Endometrial microvascular endothelial cells (primary cell): ENCODE data around the gene CPT1C. TPM values are rescaled to one million over a fixed set of nuclear protein-coding genes. Genes with fewer than 3 reads are reported as not detected.

Experiments used
- in situ Hi-C: cut with HindIII; loops from 2 replicates; pipeline ENCODE4 v1.10.0; 2017; ENCODE audit warnings: low sequenced_read_pairs, low pct_unique_long_range_greater_than_20kb; ENCODE audit errors: inconsistent ontology term
- total RNA-seq: library from RNA; depleted of rRNA; stranded (reverse); fragments of >200 nt; gene quantifications from one replicate; pipeline ENCODE4 v1.2.3, GENCODE V29; 2015; ENCODE audit errors: inconsistent ontology term

Gene CPT1C
- total RNA-seq, result 9.6 TPM

DNA sequence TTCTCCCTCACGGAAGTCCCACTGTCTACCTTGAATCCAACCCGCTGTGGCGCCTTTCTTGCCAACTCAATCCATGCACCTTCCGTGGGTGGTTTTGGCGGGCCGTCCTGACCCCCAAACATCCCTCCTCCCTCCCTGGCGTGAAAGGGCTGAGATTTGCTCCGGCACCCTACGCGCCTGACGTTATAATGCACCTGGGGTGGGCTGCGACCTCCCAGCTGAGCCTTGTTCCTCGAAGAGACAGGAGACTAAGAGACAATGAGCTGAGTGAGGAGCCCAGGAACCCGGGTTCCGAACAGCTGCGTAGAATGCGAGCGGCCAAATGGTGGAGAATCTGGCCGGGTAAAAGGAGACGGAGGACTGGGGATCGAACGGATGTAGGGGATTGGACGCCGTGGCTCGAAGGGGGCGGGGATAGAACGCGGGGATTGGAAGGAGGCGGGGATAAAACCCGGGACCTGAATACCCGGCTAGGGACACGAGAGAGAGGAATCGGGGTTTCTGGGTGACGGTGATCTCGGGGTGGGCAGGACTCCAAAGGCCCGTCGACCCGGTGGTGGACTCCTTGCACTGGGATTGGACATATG, at the start of gene CPT1C:
CPT1C (plus strand) TSS at position 461 of the 587 bp plus-strand sequence. CDS start 1,137 bp downstream, outside the sequence.
- in situ Hi-C loops, result no loop called here

DNA sequence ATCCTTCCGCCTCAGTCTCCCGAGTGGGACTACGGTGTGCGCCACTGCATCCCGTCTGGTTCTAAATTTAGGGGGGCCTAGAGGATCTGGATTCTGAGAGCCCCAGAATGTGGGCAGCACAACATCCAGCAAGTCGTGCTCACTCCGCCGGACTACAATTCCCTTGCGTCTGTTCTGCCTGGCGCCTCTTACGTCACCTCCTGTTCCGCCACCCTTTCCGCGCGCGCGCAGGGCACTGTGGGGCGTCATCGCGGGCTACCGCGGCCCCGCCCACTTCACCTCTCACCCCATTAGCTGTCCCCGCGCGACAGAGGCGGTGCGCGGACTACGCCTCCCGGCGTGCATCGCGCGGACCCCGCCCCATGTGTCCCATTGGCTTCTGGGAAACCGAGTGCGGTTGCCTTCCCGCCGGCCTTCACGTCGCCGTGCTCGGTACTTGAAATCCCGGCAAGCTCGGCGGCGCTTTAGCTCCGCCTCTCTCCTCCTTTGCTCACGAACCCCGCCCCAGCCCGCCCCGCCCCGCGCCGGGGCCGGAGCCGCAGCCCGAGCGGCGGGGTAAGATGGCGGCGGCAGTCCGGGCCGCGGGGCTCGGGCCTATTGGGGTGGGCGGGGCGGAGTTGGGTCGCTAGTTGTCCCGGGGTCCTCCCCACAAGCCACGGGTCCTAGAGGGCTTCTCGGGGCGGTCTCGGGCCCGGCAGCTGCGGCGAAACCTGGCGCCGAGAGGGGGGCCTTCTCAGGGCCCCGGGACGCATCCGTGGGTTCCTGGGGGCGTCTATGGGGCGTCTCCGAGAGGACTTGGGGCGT, 49.0 kb upstream of the CPT1C start, which contains the start of gene SCAF1:
SCAF1 (plus strand) TSS at position 522 of the 804 bp plus-strand sequence. CDS start 2,818 bp downstream, outside the sequence.
- in situ Hi-C loops, result no loop called here

DNA sequence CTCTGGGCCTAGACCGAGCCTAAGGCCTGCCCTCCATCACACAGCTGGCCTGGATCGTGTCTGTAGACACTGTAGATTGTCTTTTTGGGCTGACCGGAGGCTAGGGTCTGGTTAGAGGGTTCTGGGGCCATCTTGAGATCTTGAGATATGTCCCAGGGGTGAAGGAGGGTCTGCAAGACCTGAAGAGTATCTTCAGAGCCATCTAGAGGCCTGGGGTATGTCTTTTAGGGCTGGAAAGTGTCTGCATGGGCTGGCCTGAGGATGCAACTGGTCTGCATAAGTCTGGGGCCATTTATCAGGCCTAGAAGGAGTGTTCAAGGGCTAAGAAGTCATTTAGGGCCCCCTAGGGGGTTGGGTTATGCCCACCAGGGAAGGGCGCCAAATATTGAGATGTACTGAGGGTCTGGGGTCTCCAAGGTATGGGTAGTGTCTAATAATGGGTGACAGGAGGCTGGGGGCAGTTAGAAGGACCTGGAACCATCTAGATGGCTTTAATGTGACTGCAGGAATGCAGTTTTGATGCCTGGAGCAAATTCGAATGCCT, 48.4 kb upstream of the CPT1C start:
- in situ Hi-C loops, result no loop called here

DNA sequence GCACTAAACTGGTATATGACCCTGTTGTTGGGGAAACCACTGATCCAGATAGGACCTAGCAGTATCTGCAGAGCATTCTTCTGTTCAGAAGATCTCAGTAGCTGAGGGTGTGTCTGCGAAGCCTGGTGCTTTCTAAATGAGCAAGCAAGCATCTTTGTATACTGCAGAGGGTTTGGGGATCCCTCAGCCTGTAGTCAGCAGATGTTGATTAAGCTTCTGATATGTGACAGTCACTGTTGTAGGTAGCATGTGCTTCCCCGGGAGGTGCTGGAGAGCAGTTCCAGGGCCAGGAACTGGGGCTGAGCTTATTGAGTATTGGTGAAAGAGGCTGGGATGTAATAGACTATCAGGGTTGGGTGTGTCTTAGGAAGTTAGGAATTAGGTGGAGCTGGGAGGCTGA, 47.5 kb upstream of the CPT1C start:
- in situ Hi-C loops, result no loop called here

DNA sequence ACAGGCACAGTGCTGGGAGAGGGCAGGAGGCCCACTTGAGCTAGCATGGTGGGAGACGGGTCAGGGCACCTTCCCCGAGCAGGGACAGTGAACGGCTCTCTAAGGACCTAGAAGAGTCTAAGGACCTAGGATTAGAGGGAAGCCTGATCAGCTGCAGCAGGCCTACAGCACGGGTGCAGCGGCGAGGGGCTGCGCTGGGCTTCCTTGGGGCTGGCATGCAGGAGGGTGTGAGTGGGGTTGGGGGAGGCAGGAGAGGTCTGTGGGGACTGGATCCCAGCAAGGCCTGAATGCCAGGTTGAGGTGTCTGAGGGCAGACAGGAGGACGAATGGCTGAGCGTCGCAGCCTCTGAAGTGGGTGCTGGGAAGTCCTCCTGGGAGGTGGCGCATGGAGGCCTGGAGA, 45.3 kb upstream of the CPT1C start:
- in situ Hi-C loops, result no loop called here

DNA sequence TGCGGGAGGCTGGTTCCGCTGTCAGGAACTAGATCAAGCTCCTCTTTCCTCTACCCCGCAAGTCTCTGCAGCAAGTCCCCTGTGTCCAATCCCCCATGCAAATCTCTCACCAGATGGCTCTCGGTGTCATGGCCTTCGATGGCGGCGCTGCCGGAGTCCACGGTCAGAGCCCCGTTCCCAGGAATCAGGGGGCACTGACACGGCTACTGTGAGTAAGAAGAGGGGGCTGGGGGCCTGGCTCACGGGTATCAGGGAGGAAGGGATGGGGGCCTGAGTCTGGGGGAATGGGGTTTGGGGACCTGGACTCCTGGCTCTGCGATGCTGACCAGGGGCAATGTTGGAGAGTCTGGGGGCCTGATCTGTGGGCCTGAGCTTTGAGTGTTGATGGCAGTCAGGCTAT, 44.9 kb upstream of the CPT1C start:
- in situ Hi-C loops, result no loop called here

DNA sequence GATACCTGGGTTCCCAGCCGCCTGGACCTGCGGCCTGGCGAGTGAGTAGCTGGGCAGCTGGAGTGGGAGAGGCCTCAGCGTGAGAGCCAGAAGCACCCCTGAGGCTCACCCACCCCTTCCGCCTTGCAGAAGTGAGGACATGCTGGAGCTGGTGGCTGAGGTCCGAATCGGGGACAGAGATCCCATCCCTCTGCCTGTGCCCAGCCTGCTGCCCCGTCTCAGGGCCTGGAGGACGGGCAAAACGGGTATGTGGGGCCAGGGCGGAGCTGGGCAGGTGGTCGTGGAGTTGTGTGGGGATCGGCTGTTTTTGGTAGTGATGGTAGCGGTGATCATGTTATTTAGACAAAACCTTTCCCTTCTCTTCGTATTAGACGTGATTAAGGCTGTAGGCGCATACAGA, 44.3 kb upstream of the CPT1C start:
- in situ Hi-C loops, result no loop called here

DNA sequence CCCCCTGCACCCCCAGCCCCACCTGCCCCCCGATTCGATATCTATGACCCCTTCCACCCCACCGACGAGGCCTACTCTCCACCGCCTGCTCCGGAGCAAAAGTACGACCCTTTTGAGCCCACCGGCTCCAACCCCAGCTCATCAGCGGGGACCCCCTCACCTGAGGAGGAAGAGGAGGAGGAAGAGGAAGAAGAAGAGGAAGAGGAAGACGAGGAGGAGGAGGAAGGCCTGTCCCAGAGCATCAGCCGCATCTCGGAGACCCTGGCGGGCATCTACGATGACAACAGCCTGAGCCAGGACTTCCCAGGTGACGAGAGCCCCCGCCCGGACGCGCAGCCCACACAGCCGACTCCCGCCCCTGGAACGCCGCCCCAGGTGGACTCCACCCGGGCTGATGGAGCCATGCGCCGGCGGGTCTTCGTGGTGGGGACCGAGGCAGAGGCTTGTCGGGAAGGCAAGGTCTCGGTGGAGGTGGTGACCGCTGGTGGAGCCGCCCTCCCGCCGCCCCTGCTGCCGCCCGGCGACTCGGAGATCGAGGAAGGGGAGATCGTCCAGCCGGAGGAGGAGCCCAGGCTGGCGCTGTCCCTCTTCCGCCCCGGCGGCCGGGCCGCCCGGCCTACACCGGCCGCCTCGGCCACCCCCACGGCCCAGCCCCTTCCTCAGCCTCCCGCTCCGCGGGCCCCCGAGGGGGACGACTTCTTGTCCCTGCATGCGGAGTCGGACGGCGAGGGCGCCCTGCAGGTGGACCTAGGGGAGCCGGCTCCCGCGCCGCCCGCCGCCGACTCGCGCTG, 39.7 kb upstream of the CPT1C start:
- in situ Hi-C loops, result no loop called here

DNA sequence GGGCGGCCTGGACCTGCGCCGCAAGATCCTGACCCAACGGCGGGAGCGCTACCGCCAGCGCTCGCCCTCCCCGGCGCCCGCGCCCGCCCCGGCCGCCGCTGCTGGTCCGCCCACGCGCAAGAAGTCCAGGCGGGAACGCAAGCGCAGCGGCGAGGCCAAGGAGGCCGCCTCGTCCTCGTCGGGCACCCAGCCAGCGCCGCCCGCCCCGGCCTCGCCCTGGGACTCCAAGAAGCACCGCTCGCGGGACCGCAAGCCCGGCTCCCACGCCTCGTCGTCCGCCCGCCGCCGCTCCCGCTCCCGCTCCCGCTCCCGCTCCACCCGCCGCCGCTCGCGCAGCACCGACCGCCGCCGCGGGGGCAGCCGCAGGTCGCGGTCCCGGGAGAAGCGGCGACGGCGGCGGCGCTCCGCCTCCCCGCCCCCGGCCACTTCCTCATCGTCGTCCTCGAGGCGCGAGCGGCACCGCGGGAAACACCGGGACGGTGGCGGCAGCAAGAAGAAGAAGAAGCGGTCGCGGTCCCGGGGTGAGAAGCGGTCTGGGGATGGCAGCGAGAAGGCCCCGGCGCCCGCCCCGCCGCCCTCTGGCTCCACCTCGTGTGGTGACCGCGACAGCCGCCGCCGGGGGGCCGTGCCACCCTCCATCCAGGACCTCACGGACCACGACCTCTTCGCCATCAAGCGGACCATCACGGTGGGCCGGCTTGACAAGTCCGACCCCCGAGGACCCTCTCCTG, 38.9 kb upstream of the CPT1C start:
- in situ Hi-C loops, result no loop called here

DNA sequence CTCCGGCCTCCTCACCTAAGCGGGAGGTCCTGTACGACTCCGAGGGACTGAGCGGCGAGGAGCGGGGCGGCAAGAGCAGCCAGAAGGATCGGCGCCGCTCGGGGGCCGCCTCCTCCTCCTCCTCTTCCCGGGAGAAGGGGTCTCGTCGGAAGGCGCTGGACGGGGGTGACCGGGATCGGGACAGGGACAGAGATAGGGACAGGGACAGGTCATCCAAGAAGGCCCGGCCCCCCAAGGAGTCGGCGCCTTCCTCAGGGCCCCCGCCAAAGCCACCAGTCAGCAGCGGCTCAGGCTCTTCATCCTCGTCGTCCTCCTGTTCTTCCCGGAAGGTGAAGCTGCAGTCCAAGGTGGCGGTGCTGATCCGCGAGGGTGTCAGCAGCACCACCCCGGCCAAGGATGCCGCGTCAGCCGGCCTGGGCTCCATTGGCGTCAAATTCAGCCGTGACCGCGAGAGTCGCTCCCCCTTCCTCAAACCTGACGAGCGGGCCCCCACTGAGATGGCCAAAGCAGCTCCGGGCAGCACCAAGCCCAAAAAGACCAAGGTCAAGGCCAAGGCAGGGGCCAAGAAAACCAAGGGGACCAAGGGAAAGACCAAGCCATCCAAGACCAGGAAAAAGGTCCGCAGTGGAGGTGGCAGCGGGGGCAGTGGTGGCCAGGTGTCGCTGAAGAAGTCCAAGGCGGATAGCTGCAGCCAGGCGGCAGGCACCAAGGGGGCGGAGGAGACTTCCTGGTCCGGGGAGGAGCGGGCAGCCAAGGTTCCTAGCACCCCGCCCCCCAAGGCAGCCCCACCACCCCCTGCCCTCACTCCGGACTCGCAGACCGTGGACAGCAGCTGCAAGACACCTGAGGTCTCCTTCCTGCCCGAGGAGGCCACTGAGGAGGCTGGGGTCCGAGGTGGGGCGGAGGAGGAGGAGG, 38.1 kb upstream of the CPT1C start:
- in situ Hi-C loops, result no loop called here

DNA sequence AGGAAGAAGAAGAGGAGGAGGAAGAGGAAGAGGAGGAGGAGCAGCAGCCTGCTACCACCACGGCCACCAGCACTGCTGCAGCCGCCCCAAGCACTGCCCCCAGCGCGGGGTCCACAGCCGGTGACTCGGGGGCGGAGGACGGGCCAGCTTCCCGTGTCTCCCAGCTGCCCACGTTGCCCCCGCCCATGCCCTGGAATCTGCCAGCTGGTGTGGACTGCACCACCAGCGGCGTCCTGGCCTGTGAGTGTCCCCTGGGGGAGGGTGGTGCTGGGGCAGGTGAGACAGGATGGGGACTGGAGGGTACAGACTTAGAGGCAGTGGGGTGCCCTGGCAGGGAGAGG, 37.5 kb upstream of the CPT1C start:
- in situ Hi-C loops, result no loop called here

DNA sequence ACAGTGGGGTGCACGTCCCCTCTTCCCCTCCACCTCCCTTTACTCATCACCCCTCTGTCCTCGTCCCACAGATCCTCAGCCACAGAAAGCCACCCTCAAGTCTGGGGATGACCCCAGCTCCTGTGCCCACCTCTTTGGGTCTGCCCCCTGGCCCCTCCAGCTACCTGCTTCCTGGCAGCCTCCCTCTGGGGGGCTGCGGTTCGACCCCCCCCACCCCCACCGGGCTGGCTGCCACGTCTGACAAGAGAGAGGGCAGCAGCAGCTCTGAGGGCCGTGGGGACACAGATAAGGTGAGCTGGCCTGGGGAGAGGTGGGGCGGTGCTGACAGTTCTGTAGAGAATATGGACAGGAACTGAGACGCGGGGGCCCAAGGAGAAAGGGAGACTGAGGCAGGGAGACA, 36.3 kb upstream of the CPT1C start:
- in situ Hi-C loops, result no loop called here

DNA sequence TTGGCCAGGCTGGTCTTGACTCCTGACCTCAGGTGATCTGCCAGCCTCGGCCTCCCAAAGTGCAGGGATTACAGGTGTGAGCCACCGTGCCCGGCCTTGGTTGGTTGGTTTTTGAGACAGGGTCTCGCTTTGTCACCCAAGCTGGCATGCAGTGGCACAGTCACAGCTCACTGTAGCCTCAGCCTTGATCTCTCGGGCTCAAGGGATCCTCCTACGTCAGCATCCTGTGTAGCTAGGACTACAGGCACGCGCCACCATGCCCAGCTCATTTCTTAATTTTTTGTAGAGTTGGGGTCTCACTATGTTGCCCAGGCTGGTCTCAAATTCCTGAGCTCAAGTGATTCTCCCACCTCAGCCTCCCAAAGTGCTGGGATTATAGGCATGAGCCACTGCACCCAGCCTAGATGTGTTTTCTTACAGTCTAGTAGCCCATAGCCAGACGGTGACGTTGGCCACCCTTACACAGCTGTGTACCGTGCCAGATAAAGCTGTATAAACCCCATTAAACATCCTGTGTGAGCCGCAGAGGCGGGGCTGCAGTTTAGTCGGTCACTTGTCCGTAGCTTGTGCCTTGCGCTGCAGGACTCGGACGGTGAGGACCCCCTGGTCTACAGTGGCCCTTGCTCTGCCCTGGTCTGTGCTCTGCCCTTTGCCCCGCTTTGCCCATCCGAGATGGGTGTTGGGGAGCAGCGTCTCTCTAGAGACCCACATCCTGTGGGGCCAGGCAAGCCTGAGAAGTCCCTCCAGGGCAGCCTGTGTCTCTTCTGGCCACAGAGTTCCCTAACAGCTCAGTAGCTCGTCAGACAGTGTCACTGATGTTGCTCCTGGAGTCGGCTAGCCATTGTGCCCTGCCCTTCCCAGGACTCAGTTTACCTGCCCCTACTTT, 35.1 kb upstream of the CPT1C start:
- in situ Hi-C loops, result no loop called here

DNA sequence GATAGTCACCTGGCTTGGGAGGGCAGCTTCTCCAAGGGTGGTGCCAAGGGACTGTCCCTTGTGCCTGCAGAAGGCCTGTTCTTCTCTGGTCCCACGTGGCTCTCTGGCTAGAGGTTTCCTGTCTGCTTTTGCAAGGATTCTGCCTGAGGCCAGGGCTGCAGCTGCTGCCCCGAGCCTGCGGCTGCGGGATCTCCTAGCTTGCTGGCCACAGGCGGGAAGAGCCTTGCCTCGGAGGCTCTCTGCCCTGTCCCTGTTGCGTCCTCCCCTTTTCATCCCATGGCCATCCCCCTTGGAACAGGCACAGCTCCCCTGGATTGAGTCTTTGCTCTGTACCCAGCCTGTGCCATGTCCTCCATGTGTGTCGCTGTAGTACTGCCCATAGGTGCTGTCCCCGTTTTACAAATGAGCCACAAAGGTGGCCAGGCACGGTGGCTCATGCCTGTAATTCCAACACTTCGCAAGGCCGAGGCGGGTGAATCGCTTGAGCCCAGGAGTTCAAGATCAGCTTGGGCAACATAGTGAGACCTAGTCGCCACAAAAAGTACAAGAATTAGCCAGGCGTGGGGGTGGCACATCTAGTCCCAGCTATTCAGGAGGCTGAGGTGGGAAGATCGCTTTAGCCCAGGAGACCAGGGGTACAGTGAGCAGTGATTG, 34.3 kb upstream of the CPT1C start:
- in situ Hi-C loops, result no loop called here

DNA sequence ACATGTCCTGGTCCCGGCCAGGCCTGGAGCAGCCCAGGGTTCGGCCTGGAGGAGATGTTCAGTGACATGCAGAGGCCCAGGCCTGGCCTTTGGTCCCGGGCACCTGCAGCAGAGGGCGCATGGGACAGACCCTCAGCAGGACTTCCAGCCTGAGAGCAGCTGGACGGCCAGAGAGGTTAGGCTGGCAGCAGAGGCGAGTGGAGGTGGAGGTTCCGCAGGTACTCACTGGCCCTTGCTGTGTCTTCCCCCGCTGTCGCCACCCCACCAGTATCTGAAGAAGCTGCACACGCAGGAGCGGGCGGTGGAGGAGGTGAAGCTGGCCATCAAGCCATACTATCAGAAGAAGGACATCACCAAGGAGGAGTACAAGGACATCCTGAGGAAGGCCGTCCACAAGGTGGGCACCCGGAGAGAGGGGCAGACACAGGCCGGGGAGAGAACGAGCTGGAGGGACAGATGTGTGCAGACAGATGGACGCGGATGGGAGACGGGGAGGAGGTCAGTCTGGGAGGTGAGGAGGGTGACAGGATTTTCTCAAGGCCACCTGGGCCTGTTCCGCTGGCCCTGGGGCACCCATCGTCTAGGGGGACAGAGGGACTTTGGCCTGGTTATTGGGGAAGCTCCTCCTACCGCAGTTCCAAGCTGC, 33.3 kb upstream of the CPT1C start:
- in situ Hi-C loops, result no loop called here

DNA sequence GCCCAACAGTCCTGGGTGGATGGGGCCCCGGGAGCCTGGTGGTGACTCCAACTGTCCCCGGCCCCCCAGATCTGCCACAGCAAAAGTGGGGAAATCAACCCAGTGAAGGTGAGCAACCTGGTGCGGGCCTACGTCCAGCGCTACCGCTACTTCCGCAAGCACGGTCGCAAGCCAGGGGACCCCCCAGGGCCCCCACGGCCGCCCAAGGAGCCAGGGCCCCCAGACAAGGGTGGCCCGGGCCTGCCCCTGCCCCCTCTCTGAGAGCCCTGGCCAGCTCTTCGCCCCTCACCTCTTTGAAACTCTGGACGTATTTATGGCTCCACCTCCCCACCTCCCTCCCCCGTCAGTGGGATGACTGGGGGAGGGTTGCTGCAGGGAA, 32.8 kb upstream of the CPT1C start:
- in situ Hi-C loops, result no loop called here
